Activated CD4-positive, alpha-beta T cell treated with anti-CD3 and anti-CD28 coated beads, Interleukin-2, Interleukin-4, amounts not matched to agents 100 ng/mL and 50 ng/mL, durations not matched to agents 16 hours and 8 hours (primary cell): Measurements from ENCODE around the gene HCN1.

Experiments
- DNase-seq: peaks from one replicate; pipeline ENCODE4 v3.0.0-alpha.2; 2020; ENCODE audit warnings: low spot score

HCN1 gene

GRCh38 chr5:45696206-45696836 is at the start of gene HCN1:
Gene HCN1, minus strand, starts transcription at chr5:45696380.
- peak; percentile 70 for DNase-seq

- no peak for DNase-seq
Measured at GRCh38 chr5:45741110-45741509, 44.9 kb upstream of the HCN1 start.

GRCh38 chr5:45737153-45737552 is 41.0 kb upstream of the HCN1 start:
- DNase-seq, result no peak

- no peak for DNase-seq
Measured at GRCh38 chr5:45725537-45725936, 29.4 kb upstream of the HCN1 start.

GRCh38 chr5:45697201-45697600 is 1.0 kb upstream of the HCN1 start:
- DNase-seq, result no peak

GRCh38 chr5:45695804-45696156 is 400 bp downstream of the HCN1 start:
- no peak for DNase-seq

GRCh38 chr5:45694971-45695803 is 993 bp downstream of the HCN1 start:
- no peak for DNase-seq

GRCh38 chr5:45694255-45694814 is 1.8 kb downstream of the HCN1 start:
- DNase-seq, result no peak

GRCh38 chr5:45692481-45692880 is 3.7 kb downstream of the HCN1 start:
- no peak for DNase-seq

GRCh38 chr5:45691656-45692055 is 4.5 kb downstream of the HCN1 start:
- DNase-seq, result no peak

GRCh38 chr5:45687701-45688100 is 8.5 kb downstream of the HCN1 start:
- no peak for DNase-seq

- no peak for DNase-seq
Measured at GRCh38 chr5:45686620-45687019, 9.6 kb downstream of the HCN1 start.

- no peak for DNase-seq
Measured at GRCh38 chr5:45684118-45684517, 12.1 kb downstream of the HCN1 start.

- no peak for DNase-seq
Measured at GRCh38 chr5:45680950-45681349, 15.2 kb downstream of the HCN1 start.

GRCh38 chr5:45677524-45677923 is 18.7 kb downstream of the HCN1 start:
- no peak for DNase-seq

GRCh38 chr5:45672271-45672670 is 23.9 kb downstream of the HCN1 start:
- DNase-seq, result no peak

GRCh38 chr5:45648744-45649143 is 47.4 kb downstream of the HCN1 start:
- DNase-seq, result no peak

- DNase-seq, result no peak
Measured at GRCh38 chr5:45643056-45643455, 53.1 kb downstream of the HCN1 start.

GRCh38 chr5:45642370-45642769 is 53.8 kb downstream of the HCN1 start:
- DNase-seq, result no peak

GRCh38 chr5:45639040-45639439 is 57.1 kb downstream of the HCN1 start:
- no peak for DNase-seq

- DNase-seq, result no peak
Measured at GRCh38 chr5:45627076-45627656, 69.0 kb downstream of the HCN1 start.

GRCh38 chr5:45623832-45624231 is 72.3 kb downstream of the HCN1 start:
- no peak for DNase-seq

GRCh38 chr5:45622365-45622764 is 73.8 kb downstream of the HCN1 start:
- DNase-seq, result no peak
